Cardiac fibroblast (primary cell): Measurements from ENCODE around the gene ELOVL1.

Experiments
- DNase-seq, 2 donors: peaks; one replicate each; pipeline versions ENCODE4 v3.0.0 to v3.0.0-alpha.2; 2010; ENCODE audit warnings: low read depth in 2 of 2
- H3K4me3 ChIP-seq, 2 donors: replicated peaks in 1 of 2; 1 replicate in 1 of 2; 2 replicates in 1 of 2; pipeline ENCODE4 v1.5.1; 2011; ENCODE audit warnings: low read depth in 2 of 2, low read length in 2 of 2, mild to moderate bottlenecking in 2 of 2, moderate library complexity in 1 of 2
- TF ChIP-seq, protein P1 (sequence below): IDR thresholded peaks from one replicate; pipeline ENCODE4 v1.5.1; 2011; ENCODE audit warnings: low read depth, mild to moderate bottlenecking, low read length, inconsistent platforms

The ELOVL1 gene

DNA sequence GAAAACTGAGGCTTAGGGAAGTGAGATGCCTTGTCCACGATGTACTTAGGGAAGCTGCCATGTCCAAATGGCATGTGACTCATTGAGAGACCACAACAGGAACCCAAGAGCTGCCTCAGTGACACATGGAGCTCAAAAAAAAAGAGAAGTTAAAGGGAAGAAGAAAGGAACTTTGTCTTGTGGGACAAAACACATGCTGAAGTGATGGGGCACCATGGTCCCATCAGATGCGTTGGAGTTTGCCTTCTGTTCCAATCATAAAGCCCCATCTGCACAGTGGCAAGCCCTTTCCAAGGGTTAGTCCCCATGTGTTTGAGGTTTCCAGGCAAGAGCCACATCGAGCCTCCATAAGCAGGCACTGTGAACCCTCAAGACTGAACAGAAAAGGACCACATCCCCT, 13.8 kb upstream of the ELOVL1 start:
- H3K4me3 ChIP-seq = no peak overlapping the region
- no peak for DNase-seq
- TF ChIP-seq, protein P1, sequence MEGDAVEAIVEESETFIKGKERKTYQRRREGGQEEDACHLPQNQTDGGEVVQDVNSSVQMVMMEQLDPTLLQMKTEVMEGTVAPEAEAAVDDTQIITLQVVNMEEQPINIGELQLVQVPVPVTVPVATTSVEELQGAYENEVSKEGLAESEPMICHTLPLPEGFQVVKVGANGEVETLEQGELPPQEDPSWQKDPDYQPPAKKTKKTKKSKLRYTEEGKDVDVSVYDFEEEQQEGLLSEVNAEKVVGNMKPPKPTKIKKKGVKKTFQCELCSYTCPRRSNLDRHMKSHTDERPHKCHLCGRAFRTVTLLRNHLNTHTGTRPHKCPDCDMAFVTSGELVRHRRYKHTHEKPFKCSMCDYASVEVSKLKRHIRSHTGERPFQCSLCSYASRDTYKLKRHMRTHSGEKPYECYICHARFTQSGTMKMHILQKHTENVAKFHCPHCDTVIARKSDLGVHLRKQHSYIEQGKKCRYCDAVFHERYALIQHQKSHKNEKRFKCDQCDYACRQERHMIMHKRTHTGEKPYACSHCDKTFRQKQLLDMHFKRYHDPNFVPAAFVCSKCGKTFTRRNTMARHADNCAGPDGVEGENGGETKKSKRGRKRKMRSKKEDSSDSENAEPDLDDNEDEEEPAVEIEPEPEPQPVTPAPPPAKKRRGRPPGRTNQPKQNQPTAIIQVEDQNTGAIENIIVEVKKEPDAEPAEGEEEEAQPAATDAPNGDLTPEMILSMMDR = no peak

DNA sequence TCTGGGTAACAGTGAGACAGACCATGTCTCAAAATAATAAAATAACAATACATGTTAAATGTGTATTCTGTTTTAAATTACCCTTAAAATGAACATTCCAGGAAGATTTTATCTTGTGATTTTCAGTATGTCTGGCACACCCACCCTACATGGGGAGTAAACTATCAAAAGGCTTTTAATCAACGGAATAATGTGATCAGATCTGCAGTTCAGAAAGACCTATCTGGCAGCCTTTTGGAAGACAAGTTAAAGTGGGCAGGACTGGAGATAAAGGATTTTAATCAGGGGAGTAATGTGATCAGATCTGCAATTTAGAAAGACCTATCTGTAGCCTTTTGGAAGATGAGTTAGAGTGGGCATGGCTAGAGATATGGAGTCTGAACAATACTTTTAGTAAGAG, 11.7 kb upstream of the ELOVL1 start:
- TF ChIP-seq, protein P1 = no peak
- no peak overlapping the region for H3K4me3 ChIP-seq
- DNase-seq = no peak

DNA sequence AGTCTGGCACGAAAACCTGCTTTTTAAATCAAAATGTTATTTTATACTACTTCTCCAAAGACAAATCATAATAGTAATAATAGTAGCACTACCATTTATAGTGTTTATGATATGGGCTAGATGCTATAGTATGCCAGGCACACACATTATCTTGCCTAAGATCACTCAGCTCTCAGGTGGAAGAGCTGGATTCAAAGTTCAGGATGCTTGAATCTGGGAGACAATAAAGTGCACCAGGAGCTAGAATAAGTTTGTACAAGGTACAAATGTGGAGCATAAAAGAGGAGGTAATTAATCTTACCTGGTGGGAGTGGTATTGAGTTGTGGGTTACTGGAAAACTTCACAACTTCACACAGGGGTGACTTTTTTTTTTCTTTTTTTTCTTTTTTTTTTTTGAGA, 10.0 kb upstream of the ELOVL1 start:
- TF ChIP-seq, protein P1 = no peak
- DNase-seq = no peak
- H3K4me3 ChIP-seq = no peak overlapping the region

DNA sequence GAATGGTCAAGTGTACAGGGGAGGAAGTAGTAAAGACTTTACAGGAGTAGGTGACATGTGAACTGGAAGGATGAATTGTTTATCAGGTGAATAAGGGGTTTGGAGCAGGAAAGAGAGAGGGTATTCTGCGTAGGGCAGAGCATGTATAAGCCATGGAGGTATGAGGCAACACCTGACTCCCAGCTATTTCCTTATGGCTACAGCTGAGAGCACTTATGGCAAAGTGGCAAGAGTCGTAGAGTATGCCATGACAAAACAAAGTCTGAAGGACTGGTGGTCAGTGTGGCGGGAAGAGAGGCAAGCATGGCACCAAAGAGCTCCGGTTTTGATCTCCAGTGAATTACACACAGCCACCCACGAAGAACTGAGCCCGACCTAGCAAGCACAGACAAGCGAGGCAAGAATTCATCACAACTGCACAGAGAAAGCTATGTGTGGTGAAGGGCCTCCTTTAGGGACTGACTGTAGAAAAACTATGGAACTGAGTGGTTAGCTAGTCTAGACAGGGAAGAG, 9.0 kb upstream of the ELOVL1 start:
- TF ChIP-seq, protein P1 = no peak
- H3K4me3 ChIP-seq = no peak overlapping the region
- no peak for DNase-seq

DNA sequence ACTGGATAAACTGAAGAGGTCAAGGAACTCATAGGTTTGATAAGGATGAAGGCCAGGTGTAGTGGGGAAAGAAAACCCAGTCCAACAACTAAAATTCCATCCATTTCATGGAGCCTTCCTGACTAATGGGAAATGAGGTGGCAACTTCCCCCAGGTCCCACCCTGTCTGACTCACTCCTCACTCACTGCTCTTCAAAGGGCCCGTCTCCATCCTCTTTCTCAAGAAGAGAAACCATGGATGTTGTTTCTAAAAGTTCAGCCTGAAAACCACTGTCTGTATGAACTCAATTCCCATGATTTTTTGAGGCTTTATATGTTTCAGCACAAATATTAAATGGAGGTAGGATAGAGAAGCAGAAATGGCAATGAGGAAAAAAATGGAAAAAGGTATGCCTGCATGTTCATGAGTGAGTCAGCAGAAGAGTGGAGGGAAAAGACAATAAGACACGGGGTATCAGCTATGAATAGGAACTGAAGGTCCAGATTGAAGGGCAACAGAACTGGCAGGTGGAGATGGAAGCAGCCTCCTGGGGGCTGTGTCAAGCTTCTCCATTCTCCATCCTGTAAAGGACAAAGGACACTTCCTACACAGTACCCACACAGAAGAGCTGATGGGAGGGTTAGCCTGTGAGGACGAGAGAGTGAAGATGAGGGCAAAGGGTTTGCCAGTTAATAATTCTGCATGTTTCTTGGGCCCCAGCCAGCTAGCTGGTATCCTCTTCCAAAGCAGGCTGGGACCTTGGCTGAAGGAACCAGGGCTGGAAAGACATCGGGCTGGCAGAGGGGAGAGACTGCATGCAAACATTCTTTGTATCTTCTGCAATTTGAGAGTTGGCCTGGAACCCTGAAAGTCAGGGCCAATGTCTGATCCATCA, 5.5 kb upstream of the ELOVL1 start:
- no peak overlapping the region for H3K4me3 ChIP-seq
- TF ChIP-seq, protein P1 = no peak
- DNase-seq = peak; percentile 62 to 91

DNA sequence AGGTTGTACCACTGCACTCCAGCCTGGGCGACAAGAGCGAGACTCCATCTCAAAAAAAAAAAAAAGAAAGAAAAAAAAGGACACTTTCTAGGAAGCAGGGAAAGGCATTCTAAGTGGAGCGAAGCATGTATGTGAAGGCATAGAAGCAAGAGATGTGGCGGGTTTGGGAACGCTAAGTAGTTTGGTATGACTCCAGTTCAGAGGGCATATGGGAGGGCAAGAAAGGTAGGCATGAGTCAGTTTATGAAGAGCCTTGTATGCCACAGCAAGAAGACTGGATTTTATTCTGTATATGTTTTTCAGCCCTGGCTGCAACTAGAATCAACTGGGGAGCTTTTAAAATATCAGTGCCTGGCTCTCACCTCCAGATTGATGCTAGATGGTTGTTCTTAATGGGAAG, 4.4 kb upstream of the ELOVL1 start:
- DNase-seq = peak in 1 of 2 donors; percentile 31
- TF ChIP-seq, protein P1 = no peak
- no peak overlapping the region for H3K4me3 ChIP-seq
